Neural crest cell (in vitro differentiated cells): ENCODE data around the gene CEP95. TPM values are rescaled to one million over a fixed set of nuclear protein-coding genes. Genes with fewer than 3 reads are reported as not detected.
"Not testable (repeated sequence)": the region's sequence is repeated elsewhere in the genome, so short reads cannot be mapped to it uniquely, and the experiment has no call there.

Source experiments
- DNase-seq: peaks from one replicate; pipeline ENCODE4 v3.0.0; 2021; ENCODE audit warnings: low read depth, mixed read lengths, low spot score
- H3K27ac Mint-ChIP-seq: one replicate; pipeline ENCODE4 v1.8.0; 2021; ENCODE audit warnings: mild to moderate bottlenecking, mixed read lengths; ENCODE audit not compliant: unreplicated experiment
- H3K27me3 Mint-ChIP-seq: 2 replicates; pipeline ENCODE4 v1.8.0; 2021; ENCODE audit warnings: low read depth, mild to moderate bottlenecking, mixed read lengths
- H3K36me3 Mint-ChIP-seq: 2 replicates; pipeline ENCODE4 v1.8.0; 2021; ENCODE audit warnings: low read depth, mild to moderate bottlenecking, mixed read lengths
- H3K4me1 Mint-ChIP-seq: 2 replicates; pipeline ENCODE4 v1.8.0; 2021; ENCODE audit warnings: mixed read lengths
- H3K4me3 Mint-ChIP-seq: one replicate; pipeline ENCODE4 v1.8.0; 2021; ENCODE audit warnings: mild to moderate bottlenecking, mixed read lengths
- H3K9me3 Mint-ChIP-seq: 2 replicates; pipeline ENCODE4 v1.8.0; 2021; ENCODE audit warnings: mixed read lengths
- CTCF ChIP-seq: fragments of 200-600 bp; sonication (generic); conservative IDR thresholded peaks from 2 replicates; pipeline ENCODE4 v1.5.0; 2021; ENCODE audit warnings: antibody characterized with exemption, mild to moderate bottlenecking
- total RNA-seq: library from RNA; stranded (reverse); gene quantifications from 2 replicates; pipeline ENCODE4 v1.2.1, GENCODE V29; 2021

The CEP95 gene
- total RNA-seq, 1 donor from 2014 or later = 64.7 TPM

- no peak for TF ChIP-seq CTCF
- peaks cover 2% of the 10 kb centered on the region for H3K27me3 Mint-ChIP-seq
- H3K27ac Mint-ChIP-seq = no peak overlapping the region
- no peak overlapping the region for H3K4me3 Mint-ChIP-seq
- H3K36me3 Mint-ChIP-seq = no peaks in the 10 kb centered on the region
- no peak for DNase-seq
- H3K4me1 Mint-ChIP-seq = no peaks in the 10 kb centered on the region
- no peaks in the 10 kb centered on the region for H3K9me3 Mint-ChIP-seq
Observed at GRCh38 chr17:64461788-64462187, 45.0 kb upstream of the CEP95 start.

GRCh38 chr17:64466019-64466735, 40.6 kb upstream of the CEP95 start:
- no peak for TF ChIP-seq CTCF
- Mint-ChIP-seq H3K36me3 (no peaks in the 10 kb centered on the region), H3K9me3 (no peaks in the 10 kb centered on the region), H3K4me3 (no peak overlapping the region), H3K27me3 (peaks cover 2% of the 10 kb centered on the region), H3K4me1 (no peaks in the 10 kb centered on the region), H3K27ac (no peak overlapping the region)
- DNase-seq = no peak

GRCh38 chr17:64466834-64467233, 39.9 kb upstream of the CEP95 start:
- H3K9me3 Mint-ChIP-seq, DNase-seq, H3K4me3 Mint-ChIP-seq, H3K27ac Mint-ChIP-seq, H3K36me3 Mint-ChIP-seq, H3K27me3 Mint-ChIP-seq, H3K4me1 Mint-ChIP-seq: not testable (repeated sequence)

GRCh38 chr17:64470625-64471024, 36.2 kb upstream of the CEP95 start:
- H3K27me3 Mint-ChIP-seq = peaks cover 2% of the 10 kb centered on the region
- DNase-seq = no peak
- TF ChIP-seq CTCF = no peak
- no peaks in the 10 kb centered on the region for H3K36me3 Mint-ChIP-seq
- H3K4me1 Mint-ChIP-seq = no peaks in the 10 kb centered on the region
- no peak overlapping the region for H3K27ac Mint-ChIP-seq
- H3K9me3 Mint-ChIP-seq = no peaks in the 10 kb centered on the region
- H3K4me3 Mint-ChIP-seq = no peak overlapping the region

GRCh38 chr17:64471440-64471839, 35.3 kb upstream of the CEP95 start:
- no peaks in the 10 kb centered on the region for H3K27me3 Mint-ChIP-seq

More at GRCh38 chr17:64471440-64471839, 35.3 kb upstream of the CEP95 start:
- Mint-ChIP-seq H3K4me3 (no peak overlapping the region), H3K27ac (no peak overlapping the region), H3K4me1 (no peaks in the 10 kb centered on the region), H3K9me3 (no peaks in the 10 kb centered on the region), H3K36me3 (no peaks in the 10 kb centered on the region)
- no peak for DNase-seq
- TF ChIP-seq CTCF = no peak
